NCI-H2107 treated with DMSO at 0.1 percent for 48 hours (cell line): Measurements from ENCODE around the gene PDE4B.

Source experiments
- DNase-seq: peaks from one replicate; lab custom pipeline; 2025; ENCODE audit not compliant: unreplicated experiment; lab: John Stamatoyannopoulos, UW

Gene PDE4B

GRCh38 chr1:66223681-66224080, 431.0 kb downstream of the PDE4B start:
- DNase-seq: no peak

GRCh38 chr1:66226985-66227384, 434.3 kb downstream of the PDE4B start:
- DNase-seq: no peak

GRCh38 chr1:66227966-66228365, 435.3 kb downstream of the PDE4B start:
- no peak for DNase-seq

- DNase-seq: no peak
These were observed 438.5 kb downstream of the PDE4B start for GRCh38 chr1:66231217-66231616.

- no peak for DNase-seq
These were observed 439.2 kb downstream of the PDE4B start for GRCh38 chr1:66231681-66232463.

GRCh38 chr1:66237042-66237441, 444.3 kb downstream of the PDE4B start:
- DNase-seq: no peak

- DNase-seq: no peak
These were observed 445.2 kb downstream of the PDE4B start for GRCh38 chr1:66237722-66238479.

- no peak for DNase-seq
These were observed 447.1 kb downstream of the PDE4B start for GRCh38 chr1:66239834-66240233.

- no peak for DNase-seq
These were observed 448.1 kb downstream of the PDE4B start for GRCh38 chr1:66240491-66241484.

GRCh38 chr1:66242646-66243547, 450.2 kb downstream of the PDE4B start:
- DNase-seq: peak; percentile 63

GRCh38 chr1:66243548-66244130, 450.9 kb downstream of the PDE4B start:
- DNase-seq: no peak

- no peak for DNase-seq
These were observed 451.7 kb downstream of the PDE4B start for GRCh38 chr1:66244429-66244828.

- peak; percentile 29 for DNase-seq
These were observed 453.0 kb downstream of the PDE4B start for GRCh38 chr1:66245691-66246090.

GRCh38 chr1:66246351-66247269, 453.9 kb downstream of the PDE4B start:
- DNase-seq: no peak

- DNase-seq: no peak
These were observed 454.9 kb downstream of the PDE4B start for GRCh38 chr1:66247415-66248208.

GRCh38 chr1:66248257-66248656, 455.6 kb downstream of the PDE4B start:
- no peak for DNase-seq

GRCh38 chr1:66248746-66249145, 456.1 kb downstream of the PDE4B start:
- no peak for DNase-seq

GRCh38 chr1:66250075-66250474, 457.4 kb downstream of the PDE4B start:
- DNase-seq: no peak
